HepG2 (cell line): ENCODE measurements around the gene COPS3. TPM values are rescaled to one million over a fixed set of nuclear protein-coding genes. Genes with fewer than 3 reads are reported as not detected.
A peak's percentile ranks its signal among the peaks of the same experiment; 100 is the strongest.

Experiments used
- DMAP1 ChIP-seq: IDR thresholded peaks from 2 replicates; pipeline ENCODE4 v1.6.1; 2016
- ETV6 ChIP-seq: sonication (generic); formaldehyde crosslinking; conservative IDR thresholded peaks from 2 replicates; pipeline ENCODE4 v1.4.0; 2020; ENCODE audit warnings: missing genetic modification reagents
- HNRNPL ChIP-seq: fragments of 200-400 bp; formaldehyde crosslinking; IDR thresholded peaks from 2 replicates; pipeline ENCODE4 v1.6.1; 2017; ENCODE audit warnings: mild to moderate bottlenecking, low read depth, low read length
- JDP2 ChIP-seq: sonication (generic); formaldehyde crosslinking; IDR thresholded peaks from 2 replicates; pipeline ENCODE4 v1.8.1; 2022; ENCODE audit warnings: missing genetic modification reagents, borderline replicate concordance
- KLF11 ChIP-seq: IDR thresholded peaks from 2 replicates; pipeline ENCODE4 v1.6.1; 2016; ENCODE audit warnings: missing compliant biosample characterization
- MEIS1 ChIP-seq: sonication (generic); formaldehyde crosslinking; IDR thresholded peaks from 2 replicates; pipeline ENCODE4 v1.9.0; 2021; ENCODE audit warnings: mild to moderate bottlenecking, missing genetic modification reagents, moderate library complexity, borderline replicate concordance
- NAIF1 ChIP-seq: sonication (generic); formaldehyde crosslinking; IDR thresholded peaks from 2 replicates; pipeline ENCODE4 v1.5.0; 2020; ENCODE audit warnings: mild to moderate bottlenecking, missing genetic modification reagents, borderline replicate concordance
- NFKB2 ChIP-seq: sonication (generic); formaldehyde crosslinking; IDR thresholded peaks from 2 replicates; pipeline ENCODE4 v1.4.0; 2020; ENCODE audit warnings: missing genetic modification reagents, borderline replicate concordance
- PHB2 ChIP-seq: fragments of 450-650 bp; IDR thresholded peaks from 2 replicates; pipeline ENCODE4 v1.6.1; 2018; ENCODE audit not compliant: partially characterized antibody
- REPIN1 ChIP-seq: sonication (generic); formaldehyde crosslinking; IDR thresholded peaks from 2 replicates; pipeline ENCODE4 v1.8.0; 2022; ENCODE audit warnings: missing genetic modification reagents, low read depth, mild to moderate bottlenecking, borderline replicate concordance
- SAFB2 ChIP-seq: sonication (generic); formaldehyde crosslinking; IDR thresholded peaks from 2 replicates; pipeline ENCODE4 v1.5.1; 2020; ENCODE audit warnings: missing genetic modification reagents, low read depth, mild to moderate bottlenecking, borderline replicate concordance
- SALL1 ChIP-seq: sonication (generic); formaldehyde crosslinking; IDR thresholded peaks from 2 replicates; pipeline ENCODE4 v1.8.0; 2022; ENCODE audit warnings: mild to moderate bottlenecking, missing genetic modification reagents
- YEATS4 ChIP-seq: sonication (generic); formaldehyde crosslinking; IDR thresholded peaks from 2 replicates; pipeline ENCODE4 v1.4.0; 2020; ENCODE audit warnings: missing genetic modification reagents, borderline replicate concordance
- ZNF160 ChIP-seq: sonication (generic); formaldehyde crosslinking; IDR thresholded peaks from 2 replicates; pipeline ENCODE4 v1.8.0; 2022; ENCODE audit warnings: mild to moderate bottlenecking, inconsistent platforms, missing genetic modification reagents
- ZNF230 ChIP-seq: sonication (generic); formaldehyde crosslinking; IDR thresholded peaks from 2 replicates; pipeline ENCODE4 v1.4.0; 2020; ENCODE audit warnings: mild to moderate bottlenecking, missing genetic modification reagents
- polyA plus RNA-seq, 8 experiments: library from polyadenylated mRNA; depleted of rRNA in 3 of 8; stranded (reverse) in 7 of 8; unstranded in 1 of 8; fragments of >200 nt; fragmentation: Illumina TruSeq in 4 of 8; extraction: Trizol in 4 of 8; gene quantifications; 2 replicates each; pipeline versions ENCODE4 v1.2.1 to v1.2.3, GENCODE V29; 2011 to 2016; ENCODE audit warnings: low read depth in 4 of 8, missing spikeins in 1 of 8, mixed read lengths in 1 of 8; ENCODE audit not compliant: insufficient read depth in 1 of 8
- total RNA-seq, 5 experiments: library from RNA; depleted of rRNA; stranded (reverse); fragments of >200 nt; fragmentation: Illumina TruSeq; extraction: Trizol; gene quantifications; 2 replicates each; pipeline ENCODE4 v1.2.3, GENCODE V29; 2016; ENCODE audit warnings: low read depth in 1 of 5
- TF ChIP-seq, protein P1 (sequence below): IDR thresholded peaks from 2 replicates; pipeline ENCODE4 v1.6.1; 2018; ENCODE audit warnings: missing genetic modification reagents, mild to moderate bottlenecking, missing compliant biosample characterization
- TF ChIP-seq, protein P2 (sequence below): sonication (generic); formaldehyde crosslinking; IDR thresholded peaks from 2 replicates; pipeline ENCODE4 v1.4.0; 2020; ENCODE audit warnings: missing genetic modification reagents, borderline replicate concordance
- TF ChIP-seq, protein P3 (sequence below): sonication (generic); formaldehyde crosslinking; IDR thresholded peaks from 2 replicates; pipeline ENCODE4 v1.4.0; 2020; ENCODE audit warnings: missing genetic modification reagents, mild to moderate bottlenecking, borderline replicate concordance
- TF ChIP-seq, protein P4 (sequence below): sonication (generic); formaldehyde crosslinking; IDR thresholded peaks from 2 replicates; pipeline ENCODE4; 2020; ENCODE audit warnings: missing genetic modification reagents, mild to moderate bottlenecking, borderline replicate concordance

The COPS3 gene
- total and polyA plus RNA-seq, 2 of the 13 experiments (the other 11 are each of a cell fraction or from before 2014, with no cell fraction given): 46.3 to 103 TPM

DNA sequence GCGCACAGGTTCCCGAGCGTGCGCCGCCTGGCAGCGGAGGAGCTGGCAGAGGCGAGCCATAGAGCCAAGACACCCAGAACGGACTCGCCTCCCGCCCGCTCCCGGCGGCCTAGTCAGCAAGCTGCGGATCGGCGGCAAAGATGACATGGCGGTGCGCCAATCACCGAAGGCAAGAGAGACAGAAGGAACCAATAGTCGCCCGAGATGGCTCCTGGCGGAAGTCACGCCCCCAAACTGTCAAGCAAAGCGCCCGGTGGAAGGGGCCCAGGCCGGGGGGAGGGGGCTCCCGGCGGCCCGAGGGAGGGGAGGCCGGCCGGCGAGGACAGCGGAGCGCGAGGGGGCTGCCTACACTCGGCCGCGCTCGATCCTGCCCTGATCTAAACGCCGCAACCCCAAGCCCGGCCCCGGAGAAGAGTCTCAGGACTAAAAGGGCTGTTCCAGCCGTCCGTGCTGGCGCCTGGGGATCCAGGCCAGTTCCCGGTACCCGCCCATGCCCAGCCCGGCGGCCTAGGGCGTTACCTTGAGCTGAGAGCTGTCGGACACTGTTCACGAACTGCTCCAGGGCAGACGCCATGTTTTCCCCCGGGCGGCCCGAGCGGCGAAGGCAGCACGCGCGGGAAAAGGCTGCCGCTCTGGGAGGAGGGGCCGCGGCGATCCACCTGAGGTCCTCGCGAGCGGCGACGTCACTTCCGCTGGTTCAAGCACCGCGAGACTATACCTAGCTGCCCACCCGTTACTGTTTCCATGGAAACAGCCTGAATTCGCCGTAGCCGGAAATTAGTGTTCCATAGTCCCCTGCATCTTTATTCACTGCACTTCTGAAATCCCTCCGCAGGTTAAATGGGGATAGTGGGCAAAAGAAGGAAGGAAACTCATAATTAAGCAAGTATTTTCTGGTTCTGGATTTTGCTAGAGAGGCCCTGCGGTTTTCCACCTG lies at the start of gene COPS3 (continued):
- TF ChIP-seq, protein P1, sequence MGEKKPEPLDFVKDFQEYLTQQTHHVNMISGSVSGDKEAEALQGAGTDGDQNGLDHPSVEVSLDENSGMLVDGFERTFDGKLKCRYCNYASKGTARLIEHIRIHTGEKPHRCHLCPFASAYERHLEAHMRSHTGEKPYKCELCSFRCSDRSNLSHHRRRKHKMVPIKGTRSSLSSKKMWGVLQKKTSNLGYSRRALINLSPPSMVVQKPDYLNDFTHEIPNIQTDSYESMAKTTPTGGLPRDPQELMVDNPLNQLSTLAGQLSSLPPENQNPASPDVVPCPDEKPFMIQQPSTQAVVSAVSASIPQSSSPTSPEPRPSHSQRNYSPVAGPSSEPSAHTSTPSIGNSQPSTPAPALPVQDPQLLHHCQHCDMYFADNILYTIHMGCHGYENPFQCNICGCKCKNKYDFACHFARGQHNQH (CRISPR knock-in tag): peak; percentile 67; the same call in 1 of the 2 replicates
- TF ChIP-seq HNRNPL (no peak; the same call in 1 of the 2 replicates), KLF11 (CRISPR knock-in tag) (0 out of 2 replicates have a peak, but pooled peaks have one; percentile 5), ETV6 (CRISPR knock-in tag) (peak; percentile 54; the same call in 1 of the 2 replicates), REPIN1 (0 out of 2 replicates have a peak, but pooled peaks have one; percentile 28), MEIS1 (CRISPR knock-in tag) (no peak; the same call in 1 of the 2 replicates), SAFB2 (CRISPR knock-in tag) (no peak), YEATS4 (peak; percentile 88), DMAP1 (CRISPR knock-in tag) (peak; percentile 94), JDP2 (CRISPR knock-in tag) (no peak; the same call in 1 of the 2 replicates), ZNF160 (CRISPR knock-in tag) (0 out of 2 replicates have a peak, but pooled peaks have one; percentile 51), NAIF1 (peak; percentile 86; the same call in 1 of the 2 replicates), PHB2 (no peak), NFKB2 (peak; percentile 85; the same call in 1 of the 2 replicates), SALL1 (CRISPR knock-in tag) (peak; percentile 76), ZNF230 (CRISPR knock-in tag) (no peak)
- TF ChIP-seq, protein P2, sequence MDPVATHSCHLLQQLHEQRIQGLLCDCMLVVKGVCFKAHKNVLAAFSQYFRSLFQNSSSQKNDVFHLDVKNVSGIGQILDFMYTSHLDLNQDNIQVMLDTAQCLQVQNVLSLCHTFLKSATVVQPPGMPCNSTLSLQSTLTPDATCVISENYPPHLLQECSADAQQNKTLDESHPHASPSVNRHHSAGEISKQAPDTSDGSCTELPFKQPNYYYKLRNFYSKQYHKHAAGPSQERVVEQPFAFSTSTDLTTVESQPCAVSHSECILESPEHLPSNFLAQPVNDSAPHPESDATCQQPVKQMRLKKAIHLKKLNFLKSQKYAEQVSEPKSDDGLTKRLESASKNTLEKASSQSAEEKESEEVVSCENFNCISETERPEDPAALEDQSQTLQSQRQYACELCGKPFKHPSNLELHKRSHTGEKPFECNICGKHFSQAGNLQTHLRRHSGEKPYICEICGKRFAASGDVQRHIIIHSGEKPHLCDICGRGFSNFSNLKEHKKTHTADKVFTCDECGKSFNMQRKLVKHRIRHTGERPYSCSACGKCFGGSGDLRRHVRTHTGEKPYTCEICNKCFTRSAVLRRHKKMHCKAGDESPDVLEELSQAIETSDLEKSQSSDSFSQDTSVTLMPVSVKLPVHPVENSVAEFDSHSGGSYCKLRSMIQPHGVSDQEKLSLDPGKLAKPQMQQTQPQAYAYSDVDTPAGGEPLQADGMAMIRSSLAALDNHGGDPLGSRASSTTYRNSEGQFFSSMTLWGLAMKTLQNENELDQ (CRISPR knock-in tag): 0 out of 2 replicates have a peak, but pooled peaks have one; percentile 55
- TF ChIP-seq, protein P3, sequence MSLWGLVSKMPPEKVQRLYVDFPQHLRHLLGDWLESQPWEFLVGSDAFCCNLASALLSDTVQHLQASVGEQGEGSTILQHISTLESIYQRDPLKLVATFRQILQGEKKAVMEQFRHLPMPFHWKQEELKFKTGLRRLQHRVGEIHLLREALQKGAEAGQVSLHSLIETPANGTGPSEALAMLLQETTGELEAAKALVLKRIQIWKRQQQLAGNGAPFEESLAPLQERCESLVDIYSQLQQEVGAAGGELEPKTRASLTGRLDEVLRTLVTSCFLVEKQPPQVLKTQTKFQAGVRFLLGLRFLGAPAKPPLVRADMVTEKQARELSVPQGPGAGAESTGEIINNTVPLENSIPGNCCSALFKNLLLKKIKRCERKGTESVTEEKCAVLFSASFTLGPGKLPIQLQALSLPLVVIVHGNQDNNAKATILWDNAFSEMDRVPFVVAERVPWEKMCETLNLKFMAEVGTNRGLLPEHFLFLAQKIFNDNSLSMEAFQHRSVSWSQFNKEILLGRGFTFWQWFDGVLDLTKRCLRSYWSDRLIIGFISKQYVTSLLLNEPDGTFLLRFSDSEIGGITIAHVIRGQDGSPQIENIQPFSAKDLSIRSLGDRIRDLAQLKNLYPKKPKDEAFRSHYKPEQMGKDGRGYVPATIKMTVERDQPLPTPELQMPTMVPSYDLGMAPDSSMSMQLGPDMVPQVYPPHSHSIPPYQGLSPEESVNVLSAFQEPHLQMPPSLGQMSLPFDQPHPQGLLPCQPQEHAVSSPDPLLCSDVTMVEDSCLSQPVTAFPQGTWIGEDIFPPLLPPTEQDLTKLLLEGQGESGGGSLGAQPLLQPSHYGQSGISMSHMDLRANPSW (CRISPR knock-in tag): peak; percentile 61; the same call in 1 of the 2 replicates
- TF ChIP-seq, protein P4, sequence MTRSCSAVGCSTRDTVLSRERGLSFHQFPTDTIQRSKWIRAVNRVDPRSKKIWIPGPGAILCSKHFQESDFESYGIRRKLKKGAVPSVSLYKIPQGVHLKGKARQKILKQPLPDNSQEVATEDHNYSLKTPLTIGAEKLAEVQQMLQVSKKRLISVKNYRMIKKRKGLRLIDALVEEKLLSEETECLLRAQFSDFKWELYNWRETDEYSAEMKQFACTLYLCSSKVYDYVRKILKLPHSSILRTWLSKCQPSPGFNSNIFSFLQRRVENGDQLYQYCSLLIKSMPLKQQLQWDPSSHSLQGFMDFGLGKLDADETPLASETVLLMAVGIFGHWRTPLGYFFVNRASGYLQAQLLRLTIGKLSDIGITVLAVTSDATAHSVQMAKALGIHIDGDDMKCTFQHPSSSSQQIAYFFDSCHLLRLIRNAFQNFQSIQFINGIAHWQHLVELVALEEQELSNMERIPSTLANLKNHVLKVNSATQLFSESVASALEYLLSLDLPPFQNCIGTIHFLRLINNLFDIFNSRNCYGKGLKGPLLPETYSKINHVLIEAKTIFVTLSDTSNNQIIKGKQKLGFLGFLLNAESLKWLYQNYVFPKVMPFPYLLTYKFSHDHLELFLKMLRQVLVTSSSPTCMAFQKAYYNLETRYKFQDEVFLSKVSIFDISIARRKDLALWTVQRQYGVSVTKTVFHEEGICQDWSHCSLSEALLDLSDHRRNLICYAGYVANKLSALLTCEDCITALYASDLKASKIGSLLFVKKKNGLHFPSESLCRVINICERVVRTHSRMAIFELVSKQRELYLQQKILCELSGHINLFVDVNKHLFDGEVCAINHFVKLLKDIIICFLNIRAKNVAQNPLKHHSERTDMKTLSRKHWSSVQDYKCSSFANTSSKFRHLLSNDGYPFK (CRISPR knock-in tag): peak; percentile 85
